Astrocyte (in vitro differentiated cells and primary cell): ENCODE results near the gene CDS2. TPM values are rescaled to one million over a fixed set of nuclear protein-coding genes. Genes with fewer than 3 reads are reported as not detected.

Experiments
- DNase-seq: peaks from one replicate; pipeline ENCODE4 v3.0.0-alpha.2; 2010; ENCODE audit warnings: low read depth
- FAIRE-seq: peaks from 2 replicates; lab custom pipeline; 2011; peaks lifted over from hg19 to GRCh38; lab: Jason Lieb, UNC
- H2AFZ ChIP-seq: 2 replicates; pipeline ENCODE4 v1.6.0; 2012; ENCODE audit warnings: low read depth, low read length, inconsistent platforms
- H3K27ac ChIP-seq: 2 replicates; pipeline ENCODE4 v1.5.1; 2011; ENCODE audit warnings: low read depth, low read length, inconsistent platforms
- H3K27me3 ChIP-seq: 2 replicates; pipeline ENCODE4 v1.6.0; 2011; ENCODE audit warnings: low read length, inconsistent platforms; ENCODE audit not compliant: insufficient read depth
- H3K36me3 ChIP-seq: 2 replicates; pipeline ENCODE4 v1.5.1; 2011; ENCODE audit warnings: low read length, inconsistent platforms; ENCODE audit not compliant: insufficient read depth
- H3K4me1 ChIP-seq: 2 replicates; pipeline ENCODE4 v1.5.1; 2011; ENCODE audit warnings: low read length, inconsistent platforms; ENCODE audit not compliant: insufficient read depth
- H3K4me2 ChIP-seq: 2 replicates; pipeline ENCODE4 v1.6.0; 2012; ENCODE audit warnings: low read length, inconsistent platforms
- H3K4me3 ChIP-seq: 2 replicates; pipeline ENCODE4 v1.5.1; 2011; ENCODE audit warnings: low read depth, mild to moderate bottlenecking, low read length, inconsistent platforms; ENCODE audit not compliant: insufficient read depth
- H3K79me2 ChIP-seq: 2 replicates; pipeline ENCODE4 v1.6.0; 2012; ENCODE audit warnings: mild to moderate bottlenecking, low read length, inconsistent platforms; ENCODE audit not compliant: insufficient read depth
- H3K9ac ChIP-seq: 2 replicates; pipeline ENCODE4 v1.6.0; 2012; ENCODE audit warnings: mild to moderate bottlenecking, low read length, inconsistent platforms
- H3K9me3 ChIP-seq: 2 replicates; pipeline ENCODE4 v1.5.1; 2012; ENCODE audit warnings: low read depth, mild to moderate bottlenecking, low read length, inconsistent platforms; ENCODE audit not compliant: insufficient read depth
- H4K20me1 ChIP-seq: 2 replicates; pipeline ENCODE4 v1.6.0; 2012; ENCODE audit warnings: low read length, inconsistent platforms; ENCODE audit not compliant: insufficient read depth
- H3K27ac Mint-ChIP-seq: one replicate; pipeline ENCODE4 v1.8.0; 2021; ENCODE audit warnings: mild to moderate bottlenecking, mixed read lengths; ENCODE audit not compliant: unreplicated experiment
- H3K27me3 Mint-ChIP-seq: one replicate; pipeline ENCODE4 v1.8.0; 2021; ENCODE audit warnings: low read depth, mixed read lengths; ENCODE audit not compliant: unreplicated experiment
- H3K36me3 Mint-ChIP-seq: one replicate; pipeline ENCODE4 v1.8.0; 2021; ENCODE audit warnings: low read depth, mixed read lengths; ENCODE audit not compliant: unreplicated experiment
- H3K4me1 Mint-ChIP-seq: one replicate; pipeline ENCODE4 v1.8.0; 2021; ENCODE audit warnings: low read depth, mixed read lengths; ENCODE audit not compliant: unreplicated experiment
- H3K4me3 Mint-ChIP-seq: one replicate; pipeline ENCODE4 v1.8.0; 2021; ENCODE audit warnings: mild to moderate bottlenecking, moderate library complexity, mixed read lengths; ENCODE audit not compliant: unreplicated experiment
- H3K9me3 Mint-ChIP-seq: one replicate; pipeline ENCODE4 v1.8.0; 2021; ENCODE audit warnings: mild to moderate bottlenecking, mixed read lengths; ENCODE audit not compliant: unreplicated experiment
- EZH2 ChIP-seq: IDR thresholded peaks from 2 replicates; pipeline ENCODE4 v1.6.1; 2012; ENCODE audit warnings: mild to moderate bottlenecking, low read length, inconsistent platforms; ENCODE audit not compliant: insufficient read depth
- total RNA-seq: library from RNA; stranded (reverse); gene quantifications from 2 replicates; pipeline ENCODE4 v1.2.1, GENCODE V29; 2021
- TF ChIP-seq, protein P1 (sequence below): IDR thresholded peaks from 2 replicates; pipeline ENCODE4 v1.5.1; 2011; ENCODE audit warnings: low read depth, mild to moderate bottlenecking, inconsistent platforms, low read length, moderate library complexity; ENCODE audit not compliant: insufficient read depth

The CDS2 gene
- total RNA-seq, 1 donor from 2014 or later = 53.9 TPM

DNA sequence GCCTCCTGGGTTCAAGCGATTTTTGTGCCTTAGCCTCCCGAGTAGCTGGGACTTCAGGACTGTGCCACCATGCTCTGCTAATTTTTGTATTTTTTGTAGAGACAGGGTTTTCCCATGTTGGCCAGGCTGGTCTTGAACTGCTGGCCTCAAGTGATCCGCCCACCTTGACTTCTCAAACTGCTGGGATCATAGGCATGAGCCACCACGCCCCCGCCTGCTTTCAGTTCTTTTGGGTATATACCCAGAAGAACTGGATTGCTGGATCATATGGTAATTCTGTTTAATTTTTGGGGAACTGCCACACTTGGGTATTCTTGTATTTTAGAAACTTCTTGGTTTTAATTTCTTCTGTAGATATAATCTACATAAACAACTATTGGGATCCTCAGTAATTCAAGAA, 17.0 kb downstream of the CDS2 start:
- TF ChIP-seq EZH2 = no peak
- TF ChIP-seq, protein P1, sequence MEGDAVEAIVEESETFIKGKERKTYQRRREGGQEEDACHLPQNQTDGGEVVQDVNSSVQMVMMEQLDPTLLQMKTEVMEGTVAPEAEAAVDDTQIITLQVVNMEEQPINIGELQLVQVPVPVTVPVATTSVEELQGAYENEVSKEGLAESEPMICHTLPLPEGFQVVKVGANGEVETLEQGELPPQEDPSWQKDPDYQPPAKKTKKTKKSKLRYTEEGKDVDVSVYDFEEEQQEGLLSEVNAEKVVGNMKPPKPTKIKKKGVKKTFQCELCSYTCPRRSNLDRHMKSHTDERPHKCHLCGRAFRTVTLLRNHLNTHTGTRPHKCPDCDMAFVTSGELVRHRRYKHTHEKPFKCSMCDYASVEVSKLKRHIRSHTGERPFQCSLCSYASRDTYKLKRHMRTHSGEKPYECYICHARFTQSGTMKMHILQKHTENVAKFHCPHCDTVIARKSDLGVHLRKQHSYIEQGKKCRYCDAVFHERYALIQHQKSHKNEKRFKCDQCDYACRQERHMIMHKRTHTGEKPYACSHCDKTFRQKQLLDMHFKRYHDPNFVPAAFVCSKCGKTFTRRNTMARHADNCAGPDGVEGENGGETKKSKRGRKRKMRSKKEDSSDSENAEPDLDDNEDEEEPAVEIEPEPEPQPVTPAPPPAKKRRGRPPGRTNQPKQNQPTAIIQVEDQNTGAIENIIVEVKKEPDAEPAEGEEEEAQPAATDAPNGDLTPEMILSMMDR = no peak
- Histone ChIP-seq H3K79me2 (peaks cover 63% of the 10 kb centered on the region), H3K4me3 (no peak overlapping the region), H3K4me1 (no peaks in the 10 kb centered on the region), H3K27me3 (no peaks in the 10 kb centered on the region), H3K4me2 (no peak overlapping the region), H3K9me3 (no peaks in the 10 kb centered on the region), H2AFZ (no peak overlapping the region), H4K20me1 (peaks cover 71% of the 10 kb centered on the region), H3K9ac (no peak overlapping the region), H3K27ac (no peak overlapping the region), H3K36me3 (no peaks in the 10 kb centered on the region)
- H3K4me3 Mint-ChIP-seq = no peak overlapping the region
- no peak overlapping the region for H3K27ac Mint-ChIP-seq
- H3K27me3 Mint-ChIP-seq = no peaks in the 10 kb centered on the region
- H3K4me1 Mint-ChIP-seq = peaks cover 10% of the 10 kb centered on the region
- no peaks in the 10 kb centered on the region for H3K9me3 Mint-ChIP-seq
- FAIRE-seq (no peak), DNase-seq (no peak)
- H3K36me3 Mint-ChIP-seq = peaks cover 9% of the 10 kb centered on the region

DNA sequence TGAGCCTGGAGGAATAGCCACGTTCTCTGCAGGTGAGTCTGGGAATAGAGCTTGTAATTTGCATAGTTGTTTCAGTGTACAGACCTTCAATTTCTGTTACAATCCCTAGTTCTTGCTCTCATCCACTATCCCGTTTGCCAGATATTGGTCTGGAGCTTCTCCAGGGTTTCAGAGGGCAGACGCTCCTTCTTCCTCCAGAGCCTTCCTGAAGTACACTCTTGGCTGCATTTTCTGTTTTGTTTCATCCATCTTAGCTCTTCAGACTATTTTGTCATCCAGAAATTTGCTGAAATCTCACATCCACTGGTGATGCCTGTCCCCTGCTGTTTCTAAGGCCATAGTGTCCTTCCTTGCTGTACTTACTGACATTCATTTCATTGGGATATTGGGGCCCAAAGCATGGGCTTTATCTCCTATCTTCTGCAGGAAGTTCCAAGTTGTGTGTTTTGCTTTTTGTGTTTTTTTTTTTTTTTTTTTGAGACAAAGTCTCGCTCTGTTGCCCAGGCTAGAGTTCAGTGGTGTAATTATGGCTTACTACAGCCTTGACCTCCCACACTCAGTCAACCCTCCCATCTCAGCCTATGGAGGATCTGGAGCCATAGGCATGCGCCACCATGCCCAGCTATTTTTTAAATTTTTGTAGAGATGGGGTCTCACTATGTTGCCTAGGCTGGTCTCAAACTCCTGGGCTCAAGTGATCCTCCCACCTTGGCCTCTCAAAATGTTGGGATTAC, 18.7 kb downstream of the CDS2 start:
- no peaks in the 10 kb centered on the region for H3K27me3 ChIP-seq
- peaks cover 64% of the 10 kb centered on the region for H4K20me1 ChIP-seq
- Mint-ChIP-seq H3K4me1 (peaks cover 10% of the 10 kb centered on the region), H3K4me3 (no peak overlapping the region), H3K9me3 (no peaks in the 10 kb centered on the region), H3K27me3 (no peaks in the 10 kb centered on the region), H3K36me3 (peaks cover 6% of the 10 kb centered on the region), H3K27ac (no peak overlapping the region)
- H3K4me2 ChIP-seq = no peak overlapping the region
- H3K4me3 ChIP-seq = no peak overlapping the region
- FAIRE-seq (no peak), DNase-seq (no peak)
- H3K4me1 ChIP-seq = peaks cover 2% of the 10 kb centered on the region
- no peak overlapping the region for H2AFZ ChIP-seq
- peaks cover 65% of the 10 kb centered on the region for H3K79me2 ChIP-seq
- H3K9me3 ChIP-seq = no peaks in the 10 kb centered on the region
- H3K36me3 ChIP-seq = no peaks in the 10 kb centered on the region
- H3K27ac ChIP-seq = no peak overlapping the region
- H3K9ac ChIP-seq = no peak overlapping the region
- no peak for TF ChIP-seq EZH2
- TF ChIP-seq, protein P1 = no peak

DNA sequence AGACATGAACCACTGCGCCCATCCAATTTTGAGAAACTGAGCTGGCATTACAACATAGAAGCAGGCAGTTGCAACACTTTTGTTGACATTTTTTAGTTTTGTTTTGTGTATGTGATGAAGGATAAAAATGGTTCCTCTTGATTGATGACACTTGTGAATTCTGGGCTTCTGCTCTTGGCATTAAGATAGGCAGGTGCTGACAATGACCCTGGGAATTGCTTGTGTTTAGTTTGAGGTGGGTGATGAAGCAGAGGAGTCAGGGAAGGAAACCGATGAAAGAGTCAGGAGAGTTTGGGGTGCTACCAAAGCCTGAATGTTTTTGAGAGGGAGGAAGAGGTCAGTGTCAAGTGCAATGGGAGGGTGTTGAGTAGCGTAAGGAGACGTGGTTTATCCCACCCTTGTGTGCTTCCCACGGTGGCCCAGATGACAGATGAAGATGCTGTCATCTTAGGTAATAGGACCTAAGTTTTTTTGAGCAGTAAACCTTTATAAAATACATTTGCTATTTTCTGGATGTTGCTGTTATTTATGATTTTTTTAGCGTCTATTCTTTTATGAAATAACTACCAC, 19.4 kb downstream of the CDS2 start:
- DNase-seq (no peak), FAIRE-seq (no peak)
- Mint-ChIP-seq H3K9me3 (no peaks in the 10 kb centered on the region), H3K4me1 (peaks cover 12% of the 10 kb centered on the region), H3K36me3 (peaks cover 6% of the 10 kb centered on the region), H3K27ac (no peak overlapping the region), H3K4me3 (no peak overlapping the region), H3K27me3 (no peaks in the 10 kb centered on the region)
- peaks cover 57% of the 10 kb centered on the region for H4K20me1 ChIP-seq
- no peak overlapping the region for H3K4me2 ChIP-seq
- no peak overlapping the region for H3K9ac ChIP-seq
- H3K79me2 ChIP-seq = peaks cover 69% of the 10 kb centered on the region
- no peak overlapping the region for H3K4me3 ChIP-seq
- no peaks in the 10 kb centered on the region for H3K27me3 ChIP-seq
- no peak overlapping the region for H2AFZ ChIP-seq
- H3K27ac ChIP-seq = no peak overlapping the region
- no peaks in the 10 kb centered on the region for H3K36me3 ChIP-seq
- no peaks in the 10 kb centered on the region for H3K9me3 ChIP-seq
- TF ChIP-seq EZH2 = no peak
- TF ChIP-seq, protein P1 = no peak
- H3K4me1 ChIP-seq = peaks cover 6% of the 10 kb centered on the region
